ENCODE measurements around the gene MSLN.
"Not testable (repeated sequence)": the region's sequence is repeated elsewhere in the genome, so short reads cannot be mapped to it uniquely, and the experiment has no call there.

Gene MSLN

GRCh38 chr16:735982-736453 lies 24.5 kb upstream of the MSLN start:
- no peak for DNase-seq

- no peak for DNase-seq
Observed at GRCh38 chr16:736936-737481, 23.5 kb upstream of the MSLN start.

GRCh38 chr16:739560-740458 lies 20.7 kb upstream of the MSLN start:
- DNase-seq = no peak

GRCh38 chr16:740459-740763 lies 20.1 kb upstream of the MSLN start:
- DNase-seq = no peak

- DNase-seq = no peak
Observed at GRCh38 chr16:740764-741505, 19.6 kb upstream of the MSLN start, which contains the start of gene CIAO3. TSS of gene CIAO3 (minus strand) at chr16:740997. CDS start at chr16:740985, 12 bp downstream.

- no peak for DNase-seq
Observed at GRCh38 chr16:741986-742629, 18.4 kb upstream of the MSLN start.

- not testable (repeated sequence) for DNase-seq
Observed at GRCh38 chr16:742894-743293, 17.6 kb upstream of the MSLN start.

GRCh38 chr16:743794-744500 lies 16.6 kb upstream of the MSLN start:
- DNase-seq = no peak

- no peak for DNase-seq
Observed at GRCh38 chr16:745739-746138, 14.8 kb upstream of the MSLN start.

- no peak for DNase-seq
Observed at GRCh38 chr16:746637-747036, 13.9 kb upstream of the MSLN start.

- no peak for DNase-seq
Observed at GRCh38 chr16:747978-748746, 12.4 kb upstream of the MSLN start.

- DNase-seq = no peak
Observed at GRCh38 chr16:749010-749409, 11.5 kb upstream of the MSLN start.

- no peak for DNase-seq
Observed at GRCh38 chr16:750485-750884, 10.0 kb upstream of the MSLN start.

GRCh38 chr16:751152-752006 lies 9.2 kb upstream of the MSLN start:
- DNase-seq = no peak

- no peak for DNase-seq
Observed at GRCh38 chr16:752007-752312, 8.6 kb upstream of the MSLN start.

GRCh38 chr16:754121-754607 lies 6.4 kb upstream of the MSLN start:
- DNase-seq = not testable (repeated sequence)

- DNase-seq = no peak
Observed at GRCh38 chr16:754656-755055, 5.9 kb upstream of the MSLN start.

GRCh38 chr16:756428-756827 lies 4.1 kb upstream of the MSLN start:
- no peak for DNase-seq

GRCh38 chr16:759110-759910 lies 1.2 kb upstream of the MSLN start:
- DNase-seq = no peak

GRCh38 chr16:760065-760464 lies 469 bp upstream of the MSLN start:
- DNase-seq = no peak

All from SIG-M5 (cell line).